GM21529 (cell line): ENCODE results near the gene DPM1.

ENCODE experiments used
- ATAC-seq: cut with Tn5 transposase; IDR thresholded peaks from one replicate; pipeline ENCODE4 v1.9.1; 2021; ENCODE audit not compliant: unreplicated experiment

Gene DPM1

GRCh38 chr20:50900261-50900660 lies 58.1 kb downstream of the DPM1 start:
- no peak for ATAC-seq

- no peak for ATAC-seq
These were observed 59.9 kb downstream of the DPM1 start for GRCh38 chr20:50898475-50898874.

- ATAC-seq: no peak
These were observed 63.1 kb downstream of the DPM1 start for GRCh38 chr20:50895111-50895830.

GRCh38 chr20:50893620-50894019 lies 64.7 kb downstream of the DPM1 start:
- ATAC-seq: no peak

GRCh38 chr20:50892394-50892793 lies 65.9 kb downstream of the DPM1 start:
- peak; percentile 45 for ATAC-seq

- ATAC-seq: no peak
These were observed 67.2 kb downstream of the DPM1 start for GRCh38 chr20:50891138-50891537.

- ATAC-seq: no peak
These were observed 70.8 kb downstream of the DPM1 start for GRCh38 chr20:50887576-50887975.

- no peak for ATAC-seq
These were observed 72.0 kb downstream of the DPM1 start for GRCh38 chr20:50886184-50886790.

GRCh38 chr20:50885781-50886180 lies 72.6 kb downstream of the DPM1 start:
- no peak for ATAC-seq

GRCh38 chr20:50885068-50885467 lies 73.3 kb downstream of the DPM1 start:
- ATAC-seq: no peak
